AG10803 (cell line): Measurements from ENCODE around the gene STAT3.

Experiments used
- DNase-seq: peaks from one replicate; pipeline ENCODE4 v3.0.0; 2010; ENCODE audit warnings: low read depth
- H3K4me3 ChIP-seq: 2 replicates; pipeline ENCODE4 v1.5.1; 2011; ENCODE audit warnings: mild to moderate bottlenecking, low read length, control low read depth
- TF ChIP-seq, protein P1 (sequence below): conservative IDR thresholded peaks from 2 replicates; pipeline ENCODE4 v1.5.1; 2011; ENCODE audit warnings: mild to moderate bottlenecking, low read length, control low read depth, inconsistent platforms

Gene STAT3

GRCh38 chr17:42388381-42389134 is at the start of gene STAT3:
Gene STAT3 (minus strand): TSS chr17:42388442. CDS start chr17:42348516, 39,926 bp downstream.
- DNase-seq: peak; percentile 100
- TF ChIP-seq, protein P1, sequence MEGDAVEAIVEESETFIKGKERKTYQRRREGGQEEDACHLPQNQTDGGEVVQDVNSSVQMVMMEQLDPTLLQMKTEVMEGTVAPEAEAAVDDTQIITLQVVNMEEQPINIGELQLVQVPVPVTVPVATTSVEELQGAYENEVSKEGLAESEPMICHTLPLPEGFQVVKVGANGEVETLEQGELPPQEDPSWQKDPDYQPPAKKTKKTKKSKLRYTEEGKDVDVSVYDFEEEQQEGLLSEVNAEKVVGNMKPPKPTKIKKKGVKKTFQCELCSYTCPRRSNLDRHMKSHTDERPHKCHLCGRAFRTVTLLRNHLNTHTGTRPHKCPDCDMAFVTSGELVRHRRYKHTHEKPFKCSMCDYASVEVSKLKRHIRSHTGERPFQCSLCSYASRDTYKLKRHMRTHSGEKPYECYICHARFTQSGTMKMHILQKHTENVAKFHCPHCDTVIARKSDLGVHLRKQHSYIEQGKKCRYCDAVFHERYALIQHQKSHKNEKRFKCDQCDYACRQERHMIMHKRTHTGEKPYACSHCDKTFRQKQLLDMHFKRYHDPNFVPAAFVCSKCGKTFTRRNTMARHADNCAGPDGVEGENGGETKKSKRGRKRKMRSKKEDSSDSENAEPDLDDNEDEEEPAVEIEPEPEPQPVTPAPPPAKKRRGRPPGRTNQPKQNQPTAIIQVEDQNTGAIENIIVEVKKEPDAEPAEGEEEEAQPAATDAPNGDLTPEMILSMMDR: no peak; the same call in 1 of the 2 replicates
- peak within 1 kb of the TSS; percentile 90 for H3K4me3 ChIP-seq

- TF ChIP-seq, protein P1: no peak
- H3K4me3 ChIP-seq: no peak overlapping the region
- peak; percentile 99 for DNase-seq
Observed at GRCh38 chr17:42436391-42436790, 48.1 kb upstream of the STAT3 start.

DNA sequence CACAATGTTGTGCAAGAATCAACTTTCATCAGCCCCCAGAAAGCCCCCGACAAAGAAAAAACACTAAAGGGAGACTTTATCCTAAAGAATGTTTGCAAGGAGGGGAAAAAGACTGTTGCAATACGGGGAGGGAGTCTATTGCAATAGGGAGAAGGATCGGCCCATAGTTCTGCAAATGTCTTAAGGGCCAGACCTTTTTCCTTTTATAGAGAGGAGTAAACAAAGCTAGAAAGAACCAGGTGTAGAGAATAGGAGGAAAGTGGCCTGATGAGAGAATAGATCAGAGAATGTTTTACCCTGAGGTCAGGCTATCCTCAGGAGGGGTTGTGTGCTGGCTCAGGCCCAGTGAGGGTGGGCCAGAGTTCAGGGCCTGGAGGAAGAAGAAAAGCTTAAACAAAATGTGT is 43.5 kb upstream of the STAT3 start:
- TF ChIP-seq, protein P1: no peak
- DNase-seq: peak; percentile 38
- no peak overlapping the region for H3K4me3 ChIP-seq

- no peak overlapping the region for H3K4me3 ChIP-seq
- DNase-seq: no peak
- TF ChIP-seq, protein P1: no peak
Observed at GRCh38 chr17:42429726-42430447, 41.6 kb upstream of the STAT3 start.

DNA sequence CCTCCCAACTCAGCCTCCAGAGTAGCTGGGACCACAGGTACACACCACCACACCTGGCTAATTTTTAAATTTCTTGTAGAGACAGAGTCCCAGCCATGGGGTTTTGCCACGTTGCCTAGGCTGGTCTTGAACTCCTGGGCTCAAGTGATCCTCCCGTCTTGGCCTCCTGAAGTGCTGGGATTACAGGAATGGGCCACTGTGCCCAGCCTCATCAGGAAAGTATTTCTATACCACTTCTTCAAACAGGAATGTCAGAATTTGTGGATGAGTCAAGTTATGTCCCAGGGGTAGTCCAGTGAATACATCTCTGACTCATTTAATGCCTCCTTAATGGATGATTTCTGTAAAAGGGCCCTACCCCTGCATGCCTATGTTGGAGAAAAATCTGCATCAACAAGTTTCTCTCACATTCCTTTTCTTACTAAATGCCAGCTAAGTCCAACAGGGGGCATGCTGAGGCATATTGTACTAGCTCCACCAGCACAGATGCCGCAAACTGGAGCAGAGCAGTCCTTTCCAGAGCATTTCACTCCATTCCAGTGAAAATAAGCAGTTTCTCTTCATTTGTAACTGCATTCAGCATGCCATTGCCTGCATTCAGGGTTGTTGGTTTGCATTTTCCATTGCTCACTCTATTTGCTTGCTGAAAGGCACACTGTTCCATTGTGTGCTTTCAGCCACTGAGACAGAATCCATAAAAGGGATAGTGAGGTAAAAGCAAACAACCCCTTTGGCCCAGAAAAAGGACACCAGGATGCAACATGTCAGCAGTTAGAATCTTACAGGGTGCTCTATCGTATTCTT is 40.1 kb upstream of the STAT3 start:
- DNase-seq: peak; percentile 99

DNA sequence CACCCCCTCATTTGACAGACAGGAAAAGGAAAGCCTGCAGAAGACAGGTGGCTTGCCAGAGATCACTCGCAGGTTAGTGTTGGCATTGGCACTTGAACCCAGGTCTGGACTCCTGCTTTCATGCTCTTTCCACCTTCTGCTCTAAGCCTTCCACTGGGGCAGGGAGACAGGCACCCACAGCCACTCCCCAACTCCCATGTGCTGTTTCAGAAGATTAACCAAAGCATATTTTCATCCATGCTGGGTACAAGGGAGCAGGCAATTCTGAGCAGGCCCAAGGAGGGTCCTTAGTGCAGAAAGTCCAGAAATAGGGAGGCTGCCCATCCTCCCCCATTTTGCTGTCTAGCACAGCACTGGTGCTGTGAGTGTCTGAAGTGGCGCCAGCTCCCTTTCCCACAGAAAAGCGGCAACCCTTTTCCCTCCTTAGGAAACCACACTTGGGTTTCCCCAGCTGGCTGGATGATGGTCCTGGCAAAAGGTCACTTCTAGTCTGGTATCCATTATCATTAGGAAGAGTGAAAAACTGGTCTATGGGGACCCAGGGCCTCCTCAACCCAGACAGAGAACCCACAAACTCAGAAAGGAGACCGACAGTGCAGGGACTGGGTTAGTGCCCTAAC is 36.9 kb upstream of the STAT3 start:
- TF ChIP-seq, protein P1: no peak
- H3K4me3 ChIP-seq: 0 out of 2 replicates have a peak overlapping the region, but pooled peaks have one; percentile 7

More for the DNA sequence above, 40.1 kb upstream of the STAT3 start:
- TF ChIP-seq, protein P1: peak; percentile 94
- H3K4me3 ChIP-seq: no peak overlapping the region

More for the DNA sequence above, 36.9 kb upstream of the STAT3 start:
- peak; percentile 78 for DNase-seq
